Superior temporal gyrus (tissue), 1 donor: ENCODE measurements around the gene PLXNA1.

ENCODE experiments used
- DNase-seq: peaks from one replicate; pipeline ENCODE4 v3.0.0-alpha.2; 2016; ENCODE audit errors: extremely low spot score

PLXNA1 gene

DNA sequence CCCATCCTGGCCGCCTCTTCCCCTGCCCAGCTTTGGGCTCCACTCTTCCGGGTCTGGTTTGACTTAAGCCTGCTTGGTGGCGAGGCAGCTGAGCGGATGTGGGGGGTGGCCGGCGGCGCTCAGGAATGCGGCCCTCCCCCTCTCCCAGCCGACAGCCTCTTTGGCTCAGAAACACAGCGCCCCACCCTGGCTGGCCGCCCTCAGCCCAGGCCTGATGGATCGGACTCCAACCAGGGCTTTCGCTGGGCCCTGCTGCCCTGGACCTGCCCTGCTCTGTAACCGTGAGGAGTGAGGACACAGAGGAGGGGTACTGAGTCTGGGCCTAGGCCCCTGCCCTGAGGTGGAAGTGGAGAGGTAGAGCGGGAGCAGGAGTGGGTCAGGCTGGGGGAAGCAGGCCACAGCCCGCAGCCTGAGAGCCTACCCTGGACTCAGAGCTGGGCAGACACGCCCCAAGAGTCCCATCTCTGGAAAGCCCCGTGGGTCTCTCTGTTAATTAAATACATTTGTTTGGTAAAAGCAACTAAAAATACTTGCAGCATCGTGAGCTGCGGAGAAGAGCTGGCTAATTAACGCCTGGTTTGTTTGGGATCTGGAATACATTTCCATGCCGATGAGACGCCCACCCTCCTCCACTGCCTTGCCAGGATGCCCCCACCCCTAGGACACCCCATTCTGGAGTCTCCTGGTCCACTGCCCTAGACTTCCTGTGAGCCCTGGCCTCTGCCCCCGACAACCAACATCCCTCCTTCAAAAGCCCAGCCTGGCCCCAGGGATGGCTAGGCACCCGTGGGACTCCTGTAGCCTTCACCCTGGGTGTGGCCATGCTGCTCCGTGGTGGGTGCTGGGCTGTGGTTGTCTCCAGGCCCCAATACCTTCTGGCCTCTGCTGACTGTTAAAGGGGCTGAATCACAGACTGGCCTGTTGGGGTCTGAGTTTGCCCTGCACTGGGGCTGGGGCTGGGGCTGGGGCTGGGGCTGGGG lies 19.6 kb downstream of the PLXNA1 start:
- DNase-seq: no peak

DNA sequence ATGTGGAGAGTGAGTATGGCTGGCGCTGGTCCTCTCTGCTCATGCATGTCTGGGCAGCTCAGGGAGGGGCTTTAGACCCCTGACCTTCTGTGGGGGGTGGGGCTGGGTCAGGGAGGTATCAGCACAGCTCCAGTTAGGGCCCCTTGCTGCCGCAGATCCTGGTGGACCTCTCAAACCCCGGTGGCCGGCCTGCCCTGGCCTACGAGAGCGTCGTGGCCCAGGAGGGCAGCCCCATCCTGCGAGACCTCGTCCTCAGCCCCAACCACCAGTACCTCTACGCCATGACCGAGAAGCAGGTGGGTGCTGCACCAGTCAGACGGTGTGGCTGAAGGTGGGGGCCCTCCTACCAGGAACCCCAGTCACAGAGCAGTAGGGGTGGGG lies 20.2 kb downstream of the PLXNA1 start:
- no peak for DNase-seq

DNA sequence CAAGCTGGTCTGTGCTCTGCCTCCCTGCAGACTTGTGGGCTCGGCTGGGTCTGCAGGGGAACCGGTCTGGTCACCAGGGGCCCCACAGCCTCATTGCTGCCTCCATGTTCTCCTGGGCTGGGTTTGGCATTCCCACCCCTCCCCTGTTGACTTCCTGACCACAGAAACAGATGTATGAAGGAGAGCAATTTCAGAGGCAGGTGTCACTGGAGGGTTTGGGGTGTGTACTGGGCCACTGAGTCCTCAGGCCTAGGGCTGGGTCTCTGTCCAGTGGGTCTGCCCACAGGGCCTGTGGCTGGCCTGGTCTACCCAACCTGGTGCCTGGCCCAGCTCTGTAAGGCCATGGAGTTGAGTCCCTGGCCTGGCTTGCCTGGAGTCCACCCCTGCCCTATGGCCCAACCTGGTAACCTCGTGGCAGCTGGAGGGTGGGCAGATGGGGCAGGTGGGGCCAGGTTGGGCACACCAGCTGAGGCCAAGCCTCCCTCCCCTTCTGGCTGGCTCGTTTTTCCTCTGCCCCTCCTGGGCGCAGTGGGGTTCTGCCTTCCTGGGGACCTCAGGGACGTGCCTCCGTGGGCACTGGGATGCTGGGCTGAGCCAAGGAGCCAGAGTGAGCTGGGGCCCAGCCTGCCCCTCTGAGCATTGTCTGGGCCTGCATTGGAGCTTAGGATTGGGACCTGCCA lies 20.8 kb downstream of the PLXNA1 start:
- no peak for DNase-seq

DNA sequence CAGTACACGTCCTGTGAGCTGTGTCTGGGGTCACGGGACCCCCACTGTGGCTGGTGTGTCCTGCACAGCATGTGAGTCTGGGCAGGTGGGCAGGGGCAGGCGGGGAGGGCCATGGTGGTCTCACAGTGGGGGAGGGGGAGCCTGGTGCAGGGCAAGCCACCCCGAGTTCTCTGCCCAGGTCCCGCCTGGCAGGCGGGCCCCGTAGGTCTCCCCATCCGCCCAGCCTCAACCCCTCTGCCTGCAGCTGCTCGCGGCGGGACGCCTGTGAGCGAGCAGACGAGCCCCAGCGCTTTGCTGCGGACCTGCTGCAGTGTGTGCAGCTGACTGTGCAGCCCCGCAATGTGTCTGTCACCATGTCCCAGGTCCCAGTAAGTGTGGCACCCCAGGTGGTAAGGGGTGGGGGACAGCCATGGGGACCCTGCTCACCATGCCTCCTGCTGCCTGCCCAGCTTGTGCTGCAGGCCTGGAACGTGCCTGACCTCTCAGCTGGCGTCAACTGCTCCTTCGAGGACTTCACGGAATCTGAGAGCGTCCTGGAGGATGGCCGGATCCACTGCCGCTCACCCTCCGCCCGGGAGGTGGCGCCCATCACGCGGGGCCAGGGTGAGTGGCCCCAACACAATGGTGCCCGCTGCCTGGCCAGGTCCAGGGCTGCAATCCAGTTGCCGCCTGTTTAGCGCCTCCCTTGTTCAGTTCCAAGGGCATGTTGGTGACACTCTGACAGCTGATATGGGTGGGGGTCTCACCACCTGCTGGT lies 21.9 kb downstream of the PLXNA1 start:
- DNase-seq: no peak

DNA sequence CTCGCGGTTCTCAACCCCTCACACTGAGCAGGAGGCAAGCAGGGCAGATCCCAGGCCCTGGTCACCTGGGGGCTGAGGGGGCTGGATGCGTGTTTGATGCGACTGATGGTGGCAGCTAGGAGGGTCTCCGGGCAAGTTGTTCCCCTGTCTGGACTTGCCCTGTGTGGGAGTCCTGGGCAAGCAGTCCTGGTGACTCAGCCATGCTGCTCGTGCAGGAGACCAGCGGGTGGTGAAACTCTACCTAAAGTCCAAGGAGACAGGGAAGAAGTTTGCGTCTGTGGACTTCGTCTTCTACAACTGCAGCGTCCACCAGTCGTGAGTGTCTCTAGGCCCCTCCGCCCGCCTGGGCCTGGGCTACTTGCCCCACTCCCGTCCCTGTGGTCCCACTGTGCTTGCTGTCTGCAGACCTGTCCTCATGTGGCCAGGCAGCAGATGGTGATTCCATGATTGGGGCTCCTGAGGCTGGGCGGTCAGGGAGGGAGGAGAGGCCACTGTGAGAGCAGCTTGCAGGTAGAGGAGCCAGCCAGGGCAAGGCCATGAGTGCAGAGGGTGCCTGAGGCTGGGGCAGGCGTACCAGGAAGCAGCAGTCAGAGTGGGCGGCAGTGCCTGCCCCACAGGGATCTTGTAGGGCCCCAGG lies 23.1 kb downstream of the PLXNA1 start:
- no peak for DNase-seq

DNA sequence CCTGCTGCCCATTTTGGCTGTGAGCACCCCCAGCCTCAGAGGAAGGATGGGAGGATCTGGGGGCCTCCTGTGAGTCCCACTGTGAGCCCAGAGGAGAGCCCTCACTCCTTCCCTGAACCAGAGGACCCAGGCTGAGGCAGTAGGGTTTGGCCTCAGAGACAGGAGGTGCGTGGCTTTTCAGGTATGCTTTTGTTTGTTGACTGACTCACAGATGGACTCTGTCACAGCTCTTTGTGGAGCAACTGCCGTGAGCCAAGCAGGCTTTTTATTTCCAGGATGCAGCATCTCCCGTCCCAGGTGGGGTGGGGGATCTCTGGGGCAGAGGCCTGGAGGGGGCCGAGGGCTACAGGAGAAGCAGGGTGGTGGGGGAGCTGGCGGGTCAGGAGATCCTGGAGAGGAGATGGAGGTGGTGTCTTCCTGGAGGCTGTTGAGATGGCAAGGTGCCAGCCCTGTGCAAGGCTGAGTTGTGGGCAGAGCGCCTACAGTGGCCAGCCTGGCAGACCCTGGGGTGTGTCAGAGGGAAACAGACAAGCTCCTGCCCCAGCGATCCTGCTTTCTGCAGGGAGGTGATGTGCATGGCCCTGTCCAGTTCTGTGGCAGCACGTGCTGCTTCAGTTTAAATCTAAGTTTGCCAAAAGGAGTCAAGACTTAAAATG lies 24.0 kb downstream of the PLXNA1 start:
- DNase-seq: no peak

DNA sequence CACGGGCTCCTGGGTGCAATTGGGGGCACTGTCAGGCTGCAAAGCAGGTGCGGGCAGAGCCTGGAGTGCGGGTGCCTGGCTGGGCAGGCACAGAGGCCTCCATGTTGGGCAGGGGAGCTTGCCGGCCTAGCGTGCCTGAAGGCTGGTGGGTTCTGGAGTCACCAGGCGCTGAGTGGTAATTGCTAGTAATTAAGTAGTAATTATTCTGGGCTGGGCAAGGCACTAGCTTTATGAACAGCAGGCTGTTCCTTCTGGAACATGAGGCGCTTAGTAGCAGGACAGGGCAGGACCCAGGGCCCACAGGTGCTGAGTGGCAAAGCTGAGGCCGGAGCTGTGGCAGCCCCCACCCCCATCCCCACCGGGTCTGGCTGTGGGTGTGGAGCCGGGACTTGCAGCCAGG lies 25.3 kb downstream of the PLXNA1 start:
- DNase-seq: no peak

DNA sequence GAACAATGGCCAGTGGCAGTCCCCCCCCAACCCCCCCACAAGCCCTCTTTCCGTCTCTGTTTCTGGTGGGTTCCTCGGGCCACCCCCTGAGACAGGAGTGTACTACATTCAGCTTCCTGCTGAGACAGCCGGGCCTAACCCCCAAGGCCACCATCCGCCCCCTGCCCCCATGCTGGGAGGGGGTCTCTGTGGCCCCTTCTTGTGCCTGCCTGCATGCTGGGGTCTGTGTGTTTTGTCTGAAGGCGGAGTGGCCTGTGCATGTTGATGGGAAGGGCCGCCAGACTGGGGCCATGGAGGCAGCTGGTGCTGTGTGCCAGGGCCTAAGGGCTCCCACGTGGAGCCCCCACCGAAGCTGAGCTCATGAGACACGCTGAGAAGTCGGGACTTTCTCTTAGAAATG lies 26.6 kb downstream of the PLXNA1 start:
- no peak for DNase-seq

DNA sequence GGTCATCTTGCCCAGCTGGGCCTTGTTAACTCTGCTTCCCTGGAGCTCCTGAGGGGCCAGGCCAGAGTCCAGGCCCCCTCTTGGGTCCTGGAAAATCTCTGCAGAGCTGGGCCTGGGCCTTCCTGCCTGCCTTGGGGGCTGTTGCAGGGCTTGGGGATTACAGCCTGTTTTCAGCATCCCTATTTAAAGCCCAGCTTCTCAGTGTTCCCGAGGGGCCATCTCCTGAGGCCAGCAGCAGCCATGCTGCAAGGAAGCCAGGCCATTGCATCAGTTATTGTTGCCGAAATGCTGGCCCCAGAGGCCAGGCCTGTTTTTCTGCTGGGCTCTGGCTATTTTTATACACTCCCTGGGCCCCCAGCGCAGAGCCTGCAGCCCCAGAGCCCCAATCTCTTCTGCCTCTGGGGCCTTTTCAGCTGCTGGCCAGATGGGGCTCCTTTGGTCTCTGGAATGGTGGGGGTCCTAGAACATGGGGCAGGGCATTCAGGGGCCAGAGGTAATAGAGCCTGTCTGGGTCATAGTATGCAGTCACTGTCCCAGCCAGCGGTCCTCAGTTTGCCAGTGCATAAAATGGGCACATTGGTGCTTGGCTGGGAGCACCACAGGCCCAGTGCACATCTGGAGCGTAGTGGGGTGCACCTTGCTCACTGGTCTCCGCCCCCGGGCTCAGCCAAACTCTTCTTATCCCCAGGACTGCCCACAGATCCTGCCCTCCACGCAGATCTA lies 28.5 kb downstream of the PLXNA1 start:
- no peak for DNase-seq

DNA sequence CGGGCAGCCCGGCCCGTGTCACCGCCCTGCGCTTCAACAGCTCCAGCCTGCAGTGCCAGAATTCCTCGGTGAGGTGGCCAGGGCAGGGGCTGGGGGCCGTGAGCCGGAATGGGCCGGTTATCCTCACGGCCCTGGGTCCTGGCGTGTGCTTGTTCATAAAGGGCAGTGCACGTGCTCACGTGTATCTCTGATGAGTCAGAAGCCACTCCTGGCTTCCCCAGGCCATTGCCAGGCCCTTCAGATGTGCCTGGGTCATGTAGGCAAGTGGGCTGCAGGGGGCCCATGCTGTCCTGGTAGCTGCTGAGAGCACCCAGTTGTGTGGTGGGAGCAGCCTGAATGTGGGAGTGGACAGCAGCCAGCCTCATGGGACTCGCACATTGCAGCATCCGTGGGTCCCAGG lies 29.2 kb downstream of the PLXNA1 start:
- DNase-seq: no peak

DNA sequence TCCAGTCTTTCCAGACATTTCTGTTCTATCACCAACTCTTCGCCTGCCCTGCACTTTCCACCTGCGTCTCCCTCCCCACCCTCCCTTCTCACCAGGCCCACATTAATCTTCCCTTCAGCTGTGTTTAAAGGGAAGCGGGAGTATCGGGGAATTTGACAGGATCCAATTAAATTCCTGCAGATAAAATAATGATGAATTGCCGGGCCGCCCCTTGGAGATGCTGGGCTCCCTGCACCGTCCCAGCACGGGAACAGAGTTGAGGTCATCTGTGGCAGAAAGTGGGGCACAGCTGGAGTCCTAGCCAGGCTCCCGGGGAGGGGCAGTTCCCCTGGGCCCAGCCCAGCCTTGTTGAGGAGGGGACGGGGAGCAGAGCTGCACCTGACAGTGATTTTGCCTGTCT lies 30.3 kb downstream of the PLXNA1 start:
- no peak for DNase-seq

DNA sequence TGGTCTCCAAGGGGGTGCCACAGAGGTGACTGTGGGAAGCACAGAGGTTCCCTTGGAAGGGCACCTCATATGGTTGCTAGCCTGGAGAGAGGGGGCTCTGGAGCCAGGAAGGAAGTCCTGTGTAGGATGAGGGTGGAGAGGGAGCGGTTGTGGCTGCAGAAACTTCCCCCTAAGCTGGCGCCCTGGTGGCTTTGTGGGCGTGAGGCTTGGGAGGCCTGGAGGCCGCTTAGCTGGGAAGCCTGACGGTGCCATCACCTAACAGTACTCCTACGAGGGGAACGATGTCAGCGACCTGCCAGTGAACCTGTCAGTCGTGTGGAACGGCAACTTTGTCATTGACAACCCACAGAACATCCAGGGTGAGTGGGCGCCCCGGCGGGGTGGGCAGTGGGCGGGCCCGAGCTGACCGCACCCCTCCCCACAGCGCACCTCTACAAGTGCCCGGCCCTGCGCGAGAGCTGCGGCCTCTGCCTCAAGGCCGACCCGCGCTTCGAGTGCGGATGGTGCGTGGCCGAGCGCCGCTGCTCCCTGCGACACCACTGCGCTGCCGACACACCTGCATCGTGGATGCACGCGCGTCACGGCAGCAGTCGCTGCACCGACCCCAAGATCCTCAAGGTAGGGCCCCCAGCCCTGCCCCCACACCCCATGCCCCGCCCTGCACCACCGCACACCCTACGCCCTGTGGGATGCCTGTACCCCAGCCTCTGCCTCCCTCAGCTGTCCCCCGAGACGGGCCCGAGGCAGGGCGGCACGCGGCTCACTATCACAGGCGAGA lies 31.0 kb downstream of the PLXNA1 start:
- DNase-seq: no peak

DNA sequence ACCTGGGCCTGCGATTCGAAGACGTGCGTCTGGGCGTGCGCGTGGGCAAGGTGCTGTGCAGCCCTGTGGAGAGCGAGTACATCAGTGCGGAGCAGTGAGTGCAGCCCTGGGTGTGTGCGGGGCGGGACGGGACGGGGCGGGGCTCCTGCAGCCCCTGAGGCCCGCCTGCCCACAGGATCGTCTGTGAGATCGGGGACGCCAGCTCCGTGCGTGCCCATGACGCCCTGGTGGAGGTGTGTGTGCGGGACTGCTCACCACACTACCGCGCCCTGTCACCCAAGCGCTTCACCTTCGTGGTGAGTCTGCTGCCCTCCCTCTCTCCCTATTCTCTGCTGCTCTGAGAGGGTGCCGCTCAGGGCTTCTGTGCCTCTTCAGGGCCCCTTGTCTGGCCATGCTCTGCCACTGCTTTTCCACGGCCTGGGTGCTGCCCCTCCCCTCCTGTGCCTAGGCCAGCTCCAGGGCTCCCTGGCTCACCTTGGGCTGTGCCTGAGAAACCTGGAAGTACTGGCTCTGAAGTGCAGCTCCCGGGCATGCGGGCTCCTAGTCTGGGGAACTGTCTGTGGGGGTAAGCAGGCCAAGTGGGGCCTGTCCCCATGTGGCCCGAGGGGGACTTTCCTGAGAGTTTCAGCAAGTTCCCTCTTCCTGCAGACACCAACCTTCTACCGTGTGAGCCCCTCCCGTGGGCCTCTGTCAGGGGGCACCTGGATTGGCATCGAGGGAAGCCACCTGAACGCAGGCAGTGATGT lies 31.8 kb downstream of the PLXNA1 start:
- no peak for DNase-seq

DNA sequence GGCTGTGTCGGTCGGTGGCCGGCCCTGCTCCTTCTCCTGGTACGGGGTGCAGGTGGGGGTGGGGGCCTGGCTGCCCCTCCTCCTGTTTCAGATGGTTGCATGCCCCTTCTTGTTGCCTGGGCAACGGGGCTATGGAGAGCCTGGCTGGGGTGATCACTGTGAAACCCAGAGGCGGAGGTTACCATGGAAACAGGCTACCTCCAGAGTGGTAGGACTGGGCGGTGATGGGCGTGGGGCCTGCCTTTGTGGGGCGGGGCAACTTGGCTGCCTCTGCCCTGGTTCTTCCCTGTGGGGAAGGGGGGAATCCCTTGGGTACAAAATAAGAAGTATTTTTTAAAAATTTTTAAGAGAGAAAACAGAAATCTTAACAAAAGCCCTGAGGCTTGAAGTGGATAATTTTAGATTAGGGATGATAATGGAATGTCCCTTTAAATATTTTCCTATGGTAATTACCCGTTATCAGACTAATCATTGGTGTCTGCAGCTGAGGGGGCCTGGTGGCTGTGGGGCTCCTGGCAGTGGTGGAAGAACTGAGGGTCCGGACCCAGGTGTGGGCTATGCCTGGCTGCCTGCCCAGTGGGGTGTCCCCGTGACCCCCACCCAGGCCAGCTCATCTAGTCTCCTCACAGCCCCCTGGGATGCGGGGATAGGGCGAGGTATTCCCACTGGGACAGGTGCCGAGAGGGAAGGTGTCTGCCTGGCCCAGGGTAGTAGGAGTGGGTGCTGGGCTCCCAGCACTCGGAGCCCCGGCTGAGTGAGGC lies 32.5 kb downstream of the PLXNA1 start:
- no peak for DNase-seq

DNA sequence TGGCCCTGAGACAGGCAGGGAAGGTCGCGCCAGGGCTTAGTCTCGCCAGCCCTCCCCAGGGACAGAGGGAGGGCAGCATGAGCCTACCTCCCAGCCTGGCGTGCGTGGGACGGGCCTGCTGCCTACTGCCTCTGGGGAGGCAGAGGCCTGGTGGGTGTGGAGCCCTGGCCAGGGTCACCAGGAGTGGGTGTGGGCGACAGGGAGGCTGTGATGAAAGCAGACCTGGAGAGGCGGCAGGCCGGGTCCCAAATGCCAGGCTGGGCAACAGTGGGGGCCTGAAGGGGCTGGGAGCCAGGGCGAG lies 33.1 kb downstream of the PLXNA1 start:
- DNase-seq: no peak

DNA sequence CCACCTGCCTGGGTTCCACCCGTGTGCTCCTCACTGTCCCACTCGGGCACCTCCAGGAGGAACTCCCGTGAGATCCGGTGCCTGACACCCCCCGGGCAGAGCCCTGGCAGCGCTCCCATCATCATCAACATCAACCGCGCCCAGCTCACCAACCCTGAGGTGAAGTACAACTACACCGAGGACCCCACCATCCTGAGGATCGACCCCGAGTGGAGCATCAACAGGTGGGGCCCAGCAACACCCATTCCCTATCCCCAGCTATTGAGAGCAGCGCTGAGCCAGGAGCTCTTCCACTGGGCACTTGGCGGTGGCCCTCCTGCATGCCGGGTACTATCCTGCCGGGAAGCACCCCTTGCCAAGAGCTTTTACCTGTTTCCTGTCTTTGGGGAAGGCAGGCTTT lies 33.5 kb downstream of the PLXNA1 start:
- no peak for DNase-seq

DNA sequence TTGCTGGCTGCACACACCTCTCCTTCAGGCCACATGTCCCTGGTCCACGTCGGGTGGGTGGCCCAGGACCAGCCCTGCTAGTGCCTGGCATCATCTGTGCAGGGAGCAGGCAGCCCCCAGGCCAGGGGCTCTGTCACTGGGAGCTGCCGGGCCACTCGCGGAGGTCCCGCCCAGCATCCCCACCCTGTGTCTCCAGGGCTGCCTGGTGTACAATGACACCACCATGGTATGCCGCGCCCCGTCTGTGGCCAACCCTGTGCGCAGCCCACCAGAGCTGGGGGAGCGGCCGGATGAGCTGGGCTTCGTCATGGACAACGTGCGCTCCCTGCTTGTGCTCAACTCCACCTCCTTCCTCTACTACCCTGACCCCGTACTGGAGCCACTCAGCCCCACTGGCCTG lies 34.3 kb downstream of the PLXNA1 start:
- DNase-seq: no peak

DNA sequence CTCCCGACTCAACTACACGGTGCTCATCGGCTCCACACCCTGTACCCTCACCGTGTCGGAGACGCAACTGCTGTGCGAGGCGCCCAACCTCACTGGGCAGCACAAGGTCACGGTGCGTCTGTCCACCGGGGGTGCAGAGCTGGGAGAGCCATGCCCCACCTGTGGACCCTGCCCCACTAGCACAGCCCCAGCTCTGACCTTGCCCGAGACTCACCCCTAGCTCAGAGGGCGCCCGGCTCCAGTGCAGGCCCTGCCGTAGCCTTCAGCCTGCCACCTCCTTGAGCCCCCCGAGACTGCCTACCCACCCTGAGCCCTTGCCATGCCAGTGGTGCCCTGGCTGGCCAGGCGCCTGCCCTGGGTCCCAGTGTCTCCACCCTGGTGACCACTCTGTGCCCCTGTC lies 34.9 kb downstream of the PLXNA1 start:
- DNase-seq: no peak
